HG03095 (cell line): Measurements from ENCODE around the gene TACC2.
"Not testable (repeated sequence)": the region's sequence is repeated elsewhere in the genome, so short reads cannot be mapped to it uniquely, and the experiment has no call there.

Experiments
- ATAC-seq: cut with Tn5 transposase; IDR thresholded peaks from one replicate; pipeline ENCODE4 v1.9.1; 2021; ENCODE audit warnings: moderate library complexity; ENCODE audit not compliant: unreplicated experiment

Gene TACC2

DNA sequence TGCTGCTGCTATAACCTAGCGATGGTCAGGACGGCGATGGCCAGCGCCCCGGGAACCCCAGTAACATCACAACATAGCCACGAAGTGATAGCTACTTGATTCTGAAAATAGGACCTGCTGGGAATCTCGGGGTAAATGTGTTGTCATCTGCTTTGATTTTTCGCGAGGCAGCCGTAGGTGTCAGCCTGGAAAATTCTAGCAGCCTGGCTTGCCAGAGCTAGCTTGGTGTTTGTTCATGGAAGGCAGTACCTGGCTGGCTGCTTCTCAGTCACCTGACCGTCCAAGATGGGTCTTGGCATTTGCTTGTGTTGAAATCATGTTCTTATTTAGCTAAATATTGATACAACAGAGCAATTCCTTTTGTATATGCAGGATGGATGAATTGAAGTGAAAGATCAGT lies 199.7 kb downstream of the TACC2 start:
- ATAC-seq, result no peak

DNA sequence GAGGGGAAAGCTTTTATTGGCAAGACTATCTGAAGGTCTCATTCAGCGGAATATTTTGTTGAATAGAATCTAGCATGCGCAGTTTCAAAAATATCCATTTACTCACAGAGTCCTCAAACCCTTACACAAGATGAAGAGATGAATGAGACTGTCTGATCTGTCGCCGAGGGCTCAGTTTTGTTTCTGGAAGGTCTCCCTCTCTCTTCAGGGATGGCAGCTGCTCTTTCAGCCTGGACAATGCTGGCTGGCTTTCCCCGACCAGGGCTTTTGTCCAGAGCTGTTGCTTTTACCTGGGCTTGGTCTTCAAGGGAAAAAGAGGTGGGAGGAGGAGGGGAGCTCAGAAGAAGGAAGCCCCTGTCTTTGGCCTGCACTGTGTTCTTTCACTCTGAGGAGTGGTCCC lies 200.2 kb downstream of the TACC2 start:
- ATAC-seq, result no peak

DNA sequence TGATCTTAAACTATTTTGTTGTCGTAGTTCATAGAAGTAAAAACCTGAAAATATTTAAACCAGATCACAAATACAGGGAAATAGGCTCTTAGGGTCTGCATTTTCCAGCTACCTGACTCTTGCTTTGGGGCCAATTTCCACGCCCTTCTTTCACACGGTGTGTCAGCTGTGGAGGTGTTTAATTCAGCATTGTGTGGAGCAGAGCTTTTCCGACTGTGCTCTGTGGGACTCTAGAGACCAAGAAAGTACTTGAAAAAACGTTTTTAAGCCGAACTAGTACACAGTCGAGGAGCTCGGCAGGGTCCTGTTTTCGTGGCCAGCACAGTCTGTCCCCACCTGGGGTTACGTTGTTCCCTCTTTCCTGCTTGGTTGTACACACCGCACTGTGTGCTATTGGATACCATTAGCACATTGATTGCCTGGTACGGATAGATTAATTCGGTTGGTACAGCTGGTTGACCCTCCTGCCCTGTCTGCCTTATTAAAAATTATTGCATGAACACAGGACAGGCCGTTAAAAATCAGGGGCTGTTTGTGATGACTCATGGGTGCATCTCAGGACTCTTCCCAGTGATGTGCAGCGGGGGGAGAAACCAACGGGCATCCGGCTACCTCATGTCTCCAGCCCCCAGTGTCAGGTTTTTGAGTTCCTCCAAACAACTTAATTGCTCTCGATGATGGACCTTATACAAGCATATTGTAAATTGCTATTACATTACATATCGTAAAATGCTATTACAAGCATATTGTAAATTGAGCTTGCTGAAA lies 201.4 kb downstream of the TACC2 start:
- no peak for ATAC-seq

GRCh38 chr10:122191936-122192541 lies 203.1 kb downstream of the TACC2 start:
- ATAC-seq, result no peak

GRCh38 chr10:122194251-122194650 lies 205.3 kb downstream of the TACC2 start:
- ATAC-seq, result no peak

DNA sequence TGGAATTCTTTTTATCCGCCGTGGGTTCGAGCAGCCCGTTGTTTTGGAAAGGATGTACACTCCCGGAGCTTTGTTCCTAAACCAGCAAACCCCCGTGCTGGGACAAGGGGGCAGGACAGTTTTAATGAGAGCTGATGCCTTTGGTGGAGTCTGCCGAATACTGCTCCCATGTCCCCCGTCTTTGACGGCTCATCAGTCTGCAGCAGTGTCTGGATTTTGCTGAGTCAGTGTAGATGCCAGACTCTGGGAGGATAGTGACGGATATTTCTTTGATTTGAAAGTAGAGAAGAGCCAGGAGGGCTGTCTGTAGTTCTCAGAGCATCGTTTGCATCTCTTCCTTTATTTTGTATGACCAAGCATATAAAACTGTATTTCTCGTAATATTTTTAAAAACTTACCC lies 207.3 kb downstream of the TACC2 start:
- no peak for ATAC-seq

DNA sequence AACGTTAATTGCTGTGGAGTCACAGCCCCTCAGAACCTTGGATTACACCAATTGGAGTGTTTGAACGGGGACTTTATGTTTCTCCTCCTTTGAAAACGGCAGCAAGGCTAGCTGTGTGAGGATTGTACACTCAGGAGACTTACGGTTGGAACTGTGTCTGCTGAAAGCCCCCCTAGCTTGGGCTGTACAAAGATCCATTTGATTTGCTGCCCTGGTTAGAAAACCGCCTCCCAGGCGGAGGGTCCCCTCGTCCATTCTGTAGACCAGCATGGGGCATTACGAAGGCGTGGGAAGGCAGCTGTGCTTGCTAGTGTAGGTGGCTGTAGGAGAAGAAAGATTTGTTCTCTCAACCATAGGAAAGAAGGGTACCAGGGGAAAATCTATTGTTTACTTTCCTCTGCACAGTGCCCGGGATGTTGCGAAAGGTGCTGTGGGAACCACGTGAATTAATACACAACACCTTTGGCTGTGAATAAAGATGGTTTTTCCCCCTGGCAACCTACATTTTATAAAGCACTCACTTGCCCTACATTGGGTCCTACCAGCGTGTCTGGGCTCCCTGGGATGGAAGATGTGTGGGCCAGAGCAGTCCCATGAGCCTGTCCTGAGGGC lies 208.8 kb downstream of the TACC2 start:
- ATAC-seq, result no peak

GRCh38 chr10:122198631-122199030 lies 209.7 kb downstream of the TACC2 start:
- no peak for ATAC-seq

DNA sequence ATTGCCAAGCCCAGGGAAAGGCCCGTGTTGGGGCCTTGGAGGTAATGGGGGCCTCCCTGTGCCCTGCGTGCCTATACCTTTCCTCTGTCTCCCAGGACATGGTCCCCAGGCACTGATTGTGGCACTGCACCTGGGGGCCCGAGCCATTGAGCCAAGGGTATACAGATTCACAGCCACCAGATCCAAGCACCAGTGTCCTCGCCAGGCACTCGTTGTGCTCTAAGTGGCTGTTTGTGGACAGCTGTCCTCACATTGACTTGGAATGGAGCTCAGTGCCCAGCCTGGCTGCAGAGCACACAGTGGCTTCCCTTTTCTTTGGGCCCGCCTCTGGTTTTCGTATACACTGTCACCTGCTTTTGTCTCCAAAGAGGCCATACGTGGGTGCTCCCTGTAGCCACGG lies 210.1 kb downstream of the TACC2 start:
- no peak for ATAC-seq

DNA sequence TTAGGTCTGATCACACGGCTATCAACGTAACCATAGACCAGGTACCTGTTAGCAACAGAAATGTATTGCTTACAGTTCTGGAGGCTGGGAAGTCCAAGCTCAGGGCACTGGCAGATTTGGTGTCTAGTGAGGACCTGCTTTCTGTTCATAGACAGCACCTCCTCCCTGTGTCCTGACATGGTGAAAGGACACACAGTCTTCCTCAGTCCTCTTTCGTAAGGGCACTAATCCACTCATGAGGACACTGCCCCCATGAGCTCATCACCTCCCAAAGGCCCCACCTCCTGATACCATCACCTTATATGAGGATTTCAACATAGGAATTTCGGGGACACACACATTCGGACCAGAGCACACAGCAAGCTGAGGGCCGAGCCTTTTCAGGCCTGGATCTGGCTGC lies 210.7 kb downstream of the TACC2 start:
- ATAC-seq, result no peak

DNA sequence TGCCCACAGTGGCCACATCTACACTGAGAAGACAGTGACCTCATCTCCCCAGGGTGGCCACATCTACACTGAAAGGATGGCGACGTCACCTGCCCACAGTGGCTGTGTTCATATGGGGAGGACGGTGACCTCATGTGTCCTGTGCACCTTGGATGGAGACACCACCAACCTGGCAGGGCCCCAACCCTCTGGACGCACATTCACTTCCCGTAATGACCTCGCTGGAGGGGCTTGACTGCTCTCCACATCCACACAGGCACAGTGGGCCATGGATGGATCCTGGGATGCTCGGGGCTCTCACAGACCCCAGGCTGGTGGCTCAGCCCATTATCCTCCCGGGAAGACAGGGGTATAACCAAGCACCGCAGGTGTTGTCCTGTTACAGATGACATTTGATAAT lies 212.4 kb downstream of the TACC2 start:
- ATAC-seq, result no peak

DNA sequence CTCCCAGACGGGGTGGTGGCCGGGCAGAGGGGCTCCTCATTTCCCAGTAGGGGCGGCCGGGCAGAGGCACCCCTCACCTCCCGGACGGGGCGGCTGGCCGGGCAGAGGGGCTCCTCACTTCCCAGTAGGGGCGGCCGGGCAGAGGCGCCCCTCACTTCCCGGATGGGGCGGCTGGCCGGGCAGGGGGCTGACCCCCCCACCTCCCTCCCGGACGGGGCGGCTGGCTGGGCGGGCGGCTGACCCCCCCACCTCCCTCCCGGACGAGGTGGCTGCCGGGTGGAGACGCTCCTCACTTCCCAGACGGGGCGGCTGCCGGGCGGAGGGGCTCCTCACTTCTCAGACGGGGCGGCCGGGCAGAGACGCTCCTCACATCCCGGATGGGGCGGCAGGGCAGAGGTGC lies 214.2 kb downstream of the TACC2 start:
- not testable (repeated sequence) for ATAC-seq

DNA sequence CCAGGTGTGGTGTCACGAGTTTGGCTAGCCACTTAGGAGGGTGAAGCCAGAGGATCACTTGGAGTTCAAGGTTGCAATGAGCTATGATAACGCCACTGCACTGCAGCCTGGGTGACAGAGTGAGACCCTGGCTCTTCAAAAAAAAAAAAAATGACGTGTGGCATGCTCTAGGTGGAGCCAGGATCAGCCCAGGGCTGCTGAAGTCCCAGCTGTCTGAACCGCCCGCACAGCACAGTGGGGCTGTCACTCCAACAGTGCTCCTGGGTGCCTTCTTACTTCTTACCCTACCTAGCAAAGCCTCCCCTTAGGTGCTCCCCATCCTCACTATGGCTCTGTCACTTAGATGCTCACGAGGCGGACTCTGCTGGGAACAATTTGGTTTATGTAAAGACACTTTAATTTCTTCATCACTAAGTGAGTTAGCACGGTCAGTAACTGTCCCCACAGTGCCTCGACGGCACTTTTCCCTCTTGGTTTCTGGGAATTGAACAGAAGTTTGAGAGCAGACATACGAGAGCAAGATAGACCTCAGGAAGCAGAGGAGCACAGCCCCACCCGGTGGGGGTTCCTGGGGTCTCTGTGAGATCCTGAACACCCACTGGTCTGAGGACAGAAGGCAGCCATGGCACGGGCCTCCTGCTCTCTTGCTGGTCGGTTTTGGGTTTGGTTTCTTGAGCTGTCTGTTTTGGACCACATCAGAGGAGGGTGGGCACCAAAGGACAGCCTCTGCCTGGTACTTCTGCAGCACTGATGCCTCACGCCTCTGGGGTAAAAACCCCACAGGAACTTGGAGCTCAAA lies 215.9 kb downstream of the TACC2 start:
- ATAC-seq, result no peak

- no peak for ATAC-seq
Measured at GRCh38 chr10:122206471-122207065, 217.6 kb downstream of the TACC2 start.

DNA sequence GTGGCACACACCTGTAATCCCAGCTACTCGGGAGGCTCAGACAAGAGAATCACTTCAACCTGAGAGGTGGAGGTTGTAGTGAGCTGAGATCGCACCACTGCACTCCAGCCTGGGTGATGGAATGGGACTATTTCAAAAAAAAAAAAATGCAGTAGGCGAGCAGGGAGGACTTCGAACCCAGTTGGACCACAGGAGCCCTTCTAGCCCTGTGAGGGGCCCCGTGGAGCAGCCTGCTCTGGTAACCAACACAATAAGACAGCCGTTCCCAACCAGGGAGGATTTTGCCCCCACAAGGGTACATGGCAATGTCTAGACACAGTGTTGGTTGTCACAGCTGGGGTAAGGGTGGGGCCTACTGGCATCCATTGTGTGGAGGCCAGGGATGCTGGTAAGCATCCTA lies 218.2 kb downstream of the TACC2 start:
- ATAC-seq, result no peak

DNA sequence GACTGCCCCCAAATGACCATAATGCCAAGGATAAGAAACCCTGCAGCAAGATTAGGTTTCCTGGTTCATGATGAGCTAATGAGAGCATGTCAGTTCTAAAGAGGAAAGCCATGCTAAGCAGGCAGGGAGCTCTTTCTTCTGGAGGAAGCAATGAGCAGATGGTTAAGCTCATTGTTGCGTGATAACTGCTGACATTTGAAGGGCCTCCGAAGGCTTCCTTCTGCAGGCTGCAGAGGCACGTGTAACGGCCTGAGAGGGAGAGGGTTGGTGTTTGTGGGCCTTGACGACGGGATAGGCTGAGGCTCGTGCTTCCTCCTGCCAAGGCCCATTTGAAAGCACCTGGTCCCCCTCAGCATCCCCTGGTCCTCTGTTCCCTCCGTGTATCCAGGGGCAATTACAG lies 218.6 kb downstream of the TACC2 start:
- ATAC-seq, result no peak

DNA sequence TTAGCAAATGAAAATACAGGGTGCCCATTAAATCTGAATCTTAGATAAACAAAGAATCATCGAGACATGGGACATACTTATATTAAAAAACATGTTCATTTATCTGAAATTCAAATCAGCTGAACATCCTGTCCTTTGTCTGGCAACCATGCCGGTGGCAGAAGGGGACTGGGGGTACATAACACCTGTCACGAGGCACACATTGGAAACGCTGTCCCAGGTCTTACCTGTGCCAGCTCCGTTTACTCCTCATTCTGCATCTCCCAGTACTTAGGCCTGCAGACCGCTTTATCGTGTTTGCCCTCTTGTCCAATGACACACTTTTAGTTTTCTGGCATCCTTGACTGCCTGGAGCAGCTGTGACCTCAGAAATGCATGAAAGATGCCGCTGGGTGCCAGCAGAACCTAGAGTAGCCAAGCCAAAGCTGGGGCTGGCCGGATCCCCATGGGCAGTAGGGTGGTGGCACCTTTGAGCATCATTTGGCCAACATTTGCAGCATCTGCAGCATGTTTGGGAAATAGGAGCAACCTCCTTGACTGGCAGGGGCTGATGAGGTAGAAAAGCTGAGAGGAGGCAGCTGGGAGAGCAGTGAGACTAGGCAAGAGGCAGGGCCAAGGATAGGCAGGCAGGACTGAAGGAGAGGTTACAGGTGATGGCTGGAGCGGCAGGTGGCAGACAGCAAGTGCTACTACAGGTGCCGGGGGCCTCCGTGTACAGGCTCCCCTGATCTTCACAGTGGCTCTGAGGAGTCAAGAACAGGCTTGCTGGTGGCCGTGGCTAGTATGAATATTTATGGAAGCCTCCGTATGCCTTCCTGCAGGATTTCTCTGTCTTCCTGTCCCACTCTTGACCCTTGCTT lies 219.8 kb downstream of the TACC2 start:
- ATAC-seq, result no peak

DNA sequence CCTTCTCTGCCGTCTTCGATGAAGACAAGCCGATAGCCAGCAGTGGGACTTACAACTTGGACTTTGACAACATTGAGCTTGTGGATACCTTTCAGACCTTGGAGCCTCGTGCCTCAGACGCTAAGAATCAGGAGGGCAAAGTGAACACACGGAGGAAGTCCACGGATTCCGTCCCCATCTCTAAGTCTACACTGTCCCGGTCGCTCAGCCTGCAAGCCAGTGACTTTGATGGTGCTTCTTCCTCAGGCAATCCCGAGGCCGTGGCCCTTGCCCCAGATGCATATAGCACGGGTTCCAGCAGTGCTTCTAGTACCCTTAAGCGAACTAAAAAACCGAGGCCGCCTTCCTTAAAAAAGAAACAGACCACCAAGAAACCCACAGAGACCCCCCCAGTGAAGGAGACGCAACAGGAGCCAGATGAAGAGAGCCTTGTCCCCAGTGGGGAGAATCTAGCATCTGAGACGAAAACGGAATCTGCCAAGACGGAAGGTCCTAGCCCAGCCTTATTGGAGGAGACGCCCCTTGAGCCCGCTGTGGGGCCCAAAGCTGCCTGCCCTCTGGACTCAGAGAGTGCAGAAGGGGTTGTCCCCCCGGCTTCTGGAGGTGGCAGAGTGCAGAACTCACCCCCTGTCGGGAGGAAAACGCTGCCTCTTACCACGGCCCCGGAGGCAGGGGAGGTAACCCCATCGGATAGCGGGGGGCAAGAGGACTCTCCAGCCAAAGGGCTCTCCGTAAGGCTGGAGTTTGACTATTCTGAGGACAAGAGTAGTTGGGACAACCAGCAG lies 221.7 kb downstream of the TACC2 start:
- no peak for ATAC-seq

DNA sequence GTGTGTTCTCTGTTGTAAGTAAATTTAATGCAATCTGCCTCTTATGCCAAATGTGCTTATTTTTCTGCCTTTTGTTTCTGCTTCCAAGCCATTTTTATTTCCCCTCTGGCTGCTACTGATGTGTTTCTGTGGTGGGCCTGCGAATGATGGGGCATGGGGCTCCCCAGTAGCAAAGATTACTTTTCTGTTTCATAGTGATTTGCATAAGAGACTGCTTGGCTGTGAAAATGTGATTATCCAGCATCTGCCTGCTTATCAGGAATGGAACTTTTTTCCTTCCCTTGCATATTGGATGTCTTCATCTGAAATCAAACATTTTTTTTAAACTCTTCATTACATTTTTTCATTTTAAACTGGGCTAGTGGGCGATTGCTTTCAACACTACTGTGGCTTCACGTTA lies 224.4 kb downstream of the TACC2 start:
- no peak for ATAC-seq
